Activated CD8-positive, alpha-beta T cell treated with anti-CD3 and anti-CD28 coated beads for 36 hours (primary cell): ENCODE measurements around the gene COX6B1. TPM values are rescaled to one million over a fixed set of nuclear protein-coding genes. Genes with fewer than 3 reads are reported as not detected.
A peak's percentile ranks its signal among the peaks of the same experiment; 100 is the strongest.

ENCODE experiments used
- ATAC-seq: fragments of 200-7000 bp; cut with Tn5 transposase; one replicate; pipeline ENCODE4 v1.10.0; 2021; ENCODE audit warnings: mild to moderate bottlenecking, moderate library complexity
- CTCF ChIA-PET: fragments of 350-600 bp; sonication (Branson Sonifier 250); formaldehyde crosslinking; loops from one replicate; lab custom pipeline; 2021; ENCODE audit warnings: antibody characterized with exemption; lab: Charles Lee
- POLR2A ChIA-PET: fragments of 350-600 bp; sonication (Branson Sonifier 250); formaldehyde crosslinking; loops from one replicate; lab custom pipeline; 2021; ENCODE audit warnings: antibody characterized with exemption; lab: Charles Lee
- DNase-seq: peaks from one replicate; pipeline ENCODE4 v3.0.0-alpha.2; 2020
- H3K27ac Mint-ChIP-seq: one replicate; pipeline ENCODE4 v1.8.0; 2021; ENCODE audit warnings: mild to moderate bottlenecking, mixed read lengths
- H3K27me3 Mint-ChIP-seq: one replicate; pipeline ENCODE4 v1.8.0; 2021; ENCODE audit warnings: mixed read lengths
- H3K36me3 Mint-ChIP-seq: one replicate; pipeline ENCODE4 v1.8.0; 2021; ENCODE audit warnings: low read depth, mixed read lengths
- H3K4me1 Mint-ChIP-seq: one replicate; pipeline ENCODE4 v1.8.0; 2021; ENCODE audit warnings: low read depth, mixed read lengths
- H3K4me3 Mint-ChIP-seq: one replicate; pipeline ENCODE4 v1.8.0; 2021; ENCODE audit warnings: mild to moderate bottlenecking, moderate library complexity, mixed read lengths
- H3K9me3 Mint-ChIP-seq: one replicate; pipeline ENCODE4 v1.8.0; 2021; ENCODE audit warnings: mixed read lengths
- CTCF ChIP-seq: fragments of 200-600 bp; IDR thresholded peaks from one replicate; pipeline ENCODE4 v1.8.0; 2022; ENCODE audit warnings: antibody characterized with exemption, mild to moderate bottlenecking
- intact Hi-C: fragments of 100-400 bp; cut with micrococcal nuclease; formaldehyde crosslinking; loops from one replicate; pipeline ENCODE4 v1.10.0; 2022
- total RNA-seq, 2 experiments: library from RNA; stranded (reverse); gene quantifications; one replicate each; pipeline ENCODE4 v1.2.3, GENCODE V29; 2021

COX6B1 gene
- total RNA-seq, 2 experiments from 2014 or later = 432 to 437 TPM

- H3K9me3 Mint-ChIP-seq = peaks cover 4% of the 10 kb centered on the region
- ChIA-PET POLR2A (interaction anchor here (0.7 to 10.5 kb wide), 3 partner anchors 18 to 25 kb away, joined by 4 to 215 read pairs (median 4); no protein-coding TSS in a partner anchor), CTCF (interaction anchor here (0.8 to 10.5 kb wide), 21 partner anchors 10 to 239 kb away, joined by 3 to 137 read pairs (median 5); partner anchors contain the start of genes COX6B1, KMT2B, LIN37 and PSENEN)
- ATAC-seq (peak; percentile 97), DNase-seq (peak; percentile 96)
- H3K4me1 Mint-ChIP-seq = peaks cover 25% of the 10 kb centered on the region
- intact Hi-C loops = loop anchor here (1.0 to 5.0 kb wide), 3 partner anchors 20 to 128 kb away; no protein-coding TSS in a partner anchor
- H3K27ac Mint-ChIP-seq = peak overlapping the region; percentile 58
- no peaks in the 10 kb centered on the region for H3K27me3 Mint-ChIP-seq
- H3K36me3 Mint-ChIP-seq = peaks cover 3% of the 10 kb centered on the region
- peak; percentile 99 for TF ChIP-seq CTCF
- no peak overlapping the region for H3K4me3 Mint-ChIP-seq
Observed at GRCh38 chr19:35693835-35694599, 45.9 kb downstream of the COX6B1 start.

- H3K9me3 Mint-ChIP-seq = peaks cover 4% of the 10 kb centered on the region
- intact Hi-C loops = loop anchor here (2.0 kb wide), 1 partner anchor 15 kb away; no protein-coding TSS in a partner anchor
- POLR2A ChIA-PET = interaction anchor here (1.3 to 10.5 kb wide), 4 partner anchors 9 to 124 kb away, joined by 4 to 215 read pairs (median 6); partner anchors contain the start of gene ZBTB32
Observed at GRCh38 chr19:35695895-35696422, 47.8 kb downstream of the COX6B1 start.

GRCh38 chr19:35696835-35697234 is 48.7 kb downstream of the COX6B1 start:
- H3K4me3 Mint-ChIP-seq = peak overlapping the region; percentile 21
- peaks cover 3% of the 10 kb centered on the region for H3K36me3 Mint-ChIP-seq
- DNase-seq = peak; percentile 67
- CTCF ChIA-PET = interaction anchor here (1.0 to 10.5 kb wide), 11 partner anchors 10 to 234 kb away, joined by 3 to 137 read pairs (median 5); partner anchors contain the start of genes IGFLR1 and LIN37
- POLR2A ChIA-PET = interaction anchor here (1.3 to 10.5 kb wide), 4 partner anchors 8 to 123 kb away, joined by 4 to 215 read pairs (median 6); partner anchors contain the start of gene ZBTB32
- H3K27me3 Mint-ChIP-seq = no peaks in the 10 kb centered on the region
- peak; percentile 41 for ATAC-seq
- no peak for TF ChIP-seq CTCF
- peak overlapping the region; percentile 46 for H3K27ac Mint-ChIP-seq
- peaks cover 30% of the 10 kb centered on the region for H3K4me1 Mint-ChIP-seq
- intact Hi-C loops = loop anchor here (2.0 kb wide), 1 partner anchor 14 kb away; no protein-coding TSS in a partner anchor
- peaks cover 4% of the 10 kb centered on the region for H3K9me3 Mint-ChIP-seq

More at GRCh38 chr19:35695895-35696422, 47.8 kb downstream of the COX6B1 start:
- CTCF ChIA-PET = interaction anchor here (1.0 to 10.5 kb wide), 13 partner anchors 9 to 235 kb away, joined by 3 to 137 read pairs (median 4); partner anchors contain the start of genes IGFLR1 and LIN37
- Mint-ChIP-seq H3K36me3 (peaks cover 3% of the 10 kb centered on the region), H3K4me3 (no peak overlapping the region), H3K27ac (peak overlapping the region; percentile 46), H3K27me3 (no peaks in the 10 kb centered on the region), H3K4me1 (peaks cover 30% of the 10 kb centered on the region)
- ATAC-seq = no peak
- DNase-seq = no peak
- no peak for TF ChIP-seq CTCF

GRCh38 chr19:35702223-35703012 is 54.3 kb downstream of the COX6B1 start:
- Mint-ChIP-seq H3K4me1 (peaks cover 13% of the 10 kb centered on the region), H3K27ac (peak overlapping the region; percentile 98), H3K9me3 (peaks cover 2% of the 10 kb centered on the region), H3K4me3 (peak overlapping the region; percentile 98), H3K27me3 (no peaks in the 10 kb centered on the region), H3K36me3 (peaks cover 2% of the 10 kb centered on the region)
- intact Hi-C loops = loop anchor here (2.0 kb wide), 1 partner anchor 14 kb away; no protein-coding TSS in a partner anchor
- ChIA-PET CTCF (interaction anchor here (1.2 to 10.5 kb wide), 6 partner anchors 8 to 117 kb away, joined by 4 to 137 read pairs (median 7); no protein-coding TSS in a partner anchor), POLR2A (interaction anchor here (0.7 to 10.5 kb wide), 8 partner anchors 10 to 46 kb away, joined by 3 to 215 read pairs (median 5); partner anchors contain the start of genes IGFLR1 and LIN37)
- ATAC-seq = peak; percentile 98
- no peak for TF ChIP-seq CTCF
- DNase-seq = peak; percentile 99
